ENCODE results near the gene ZSCAN5B.

The ZSCAN5B gene

DNA sequence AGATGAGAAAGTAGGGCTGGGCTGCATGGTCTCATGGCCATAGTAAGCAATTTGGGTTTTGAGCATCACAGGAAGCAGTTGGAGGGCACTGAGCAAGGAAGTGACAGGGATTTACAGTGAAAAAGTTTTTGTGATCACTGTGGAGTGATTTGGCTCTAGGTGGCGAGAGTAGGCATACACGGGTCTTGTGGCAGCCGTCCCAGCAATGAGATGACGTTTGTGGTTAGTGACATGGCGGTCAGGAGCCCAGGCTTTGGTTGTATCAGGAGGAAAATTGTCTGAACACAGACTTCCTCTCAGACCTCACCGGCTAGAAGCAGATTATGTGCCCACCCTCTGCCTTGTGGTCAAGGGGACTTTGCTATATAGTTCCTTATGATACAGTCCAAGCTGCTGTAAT, 53.2 kb downstream of the ZSCAN5B start:
- H3K4me3 Mint-ChIP-seq: no peak overlapping the region
- H3K27me3 Mint-ChIP-seq: no peaks in the 10 kb centered on the region
- peaks cover 40% of the 10 kb centered on the region for H3K4me1 Mint-ChIP-seq
- peaks cover 23% of the 10 kb centered on the region for H3K36me3 Mint-ChIP-seq
- ATAC-seq: no peak
- H3K9me3 Mint-ChIP-seq: no peaks in the 10 kb centered on the region
- H3K27ac Mint-ChIP-seq: no peak overlapping the region

GRCh38 chr19:56142897-56143434, 54.6 kb downstream of the ZSCAN5B start:
- H3K4me1 Mint-ChIP-seq: peaks cover 44% of the 10 kb centered on the region
- H3K27ac Mint-ChIP-seq: no peak overlapping the region
- H3K27me3 Mint-ChIP-seq: no peaks in the 10 kb centered on the region
- H3K36me3 Mint-ChIP-seq: peaks cover 10% of the 10 kb centered on the region
- no peak for ATAC-seq
- H3K4me3 Mint-ChIP-seq: no peak overlapping the region
- H3K9me3 Mint-ChIP-seq: no peaks in the 10 kb centered on the region

GRCh38 chr19:56142087-56142787, 55.3 kb downstream of the ZSCAN5B start:
- Mint-ChIP-seq H3K27ac (peak overlapping the region; percentile 89), H3K36me3 (peaks cover 2% of the 10 kb centered on the region), H3K4me3 (peak overlapping the region; percentile 85), H3K9me3 (no peaks in the 10 kb centered on the region), H3K27me3 (no peaks in the 10 kb centered on the region), H3K4me1 (peaks cover 44% of the 10 kb centered on the region)
- ATAC-seq: no peak

DNA sequence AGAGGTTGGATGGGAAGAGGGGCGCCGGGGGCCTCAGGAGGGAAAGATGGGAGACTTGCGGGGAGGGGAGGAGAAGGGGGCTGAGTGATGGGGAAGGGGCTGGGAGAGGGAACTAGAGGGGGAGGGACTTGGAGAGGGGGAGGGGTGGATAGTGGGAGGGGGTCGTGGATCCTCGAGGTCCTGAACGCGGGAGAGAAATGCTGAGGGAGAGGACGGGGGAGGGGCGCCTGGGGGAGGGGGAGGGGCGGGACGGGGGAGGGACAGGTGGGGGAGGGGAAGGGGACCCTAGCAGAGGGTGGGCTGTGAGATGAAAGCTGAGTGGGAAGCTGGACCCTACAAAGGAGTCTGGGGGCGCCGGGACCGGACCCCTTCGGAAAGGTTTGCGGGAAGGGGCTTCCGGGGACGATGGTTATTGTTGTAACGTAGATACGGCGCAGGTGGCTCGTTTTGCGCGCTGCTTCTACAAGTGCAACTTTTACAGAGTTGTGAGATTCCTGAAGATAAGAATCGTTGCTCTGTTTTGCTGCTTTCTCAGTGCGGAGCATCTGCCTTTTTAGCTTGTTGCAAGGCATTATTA, 56.1 kb downstream of the ZSCAN5B start:
- peak overlapping the region; percentile 89 for H3K27ac Mint-ChIP-seq
- H3K4me3 Mint-ChIP-seq: peak overlapping the region; percentile 85
- ATAC-seq: no peak
- peaks cover 44% of the 10 kb centered on the region for H3K4me1 Mint-ChIP-seq
- no peaks in the 10 kb centered on the region for H3K9me3 Mint-ChIP-seq
- H3K36me3 Mint-ChIP-seq: no peaks in the 10 kb centered on the region
- no peaks in the 10 kb centered on the region for H3K27me3 Mint-ChIP-seq

- Mint-ChIP-seq H3K27ac (peak within 1 kb of the TSS; percentile 89), H3K36me3 (no peaks in the 10 kb centered on the region), H3K4me3 (peak within 1 kb of the TSS; percentile 85), H3K27me3 (no peaks in the 10 kb centered on the region), H3K9me3 (no peaks in the 10 kb centered on the region), H3K4me1 (peaks cover 44% of the 10 kb centered on the region)
- ATAC-seq: peak; percentile 96
These were observed 56.8 kb downstream of the ZSCAN5B start, which contains the start of gene ZNF444 for GRCh38 chr19:56140583-56141416. ZNF444 (plus strand) TSS chr19:56141287; CDS start chr19:56146912, 5,625 bp downstream.

- Mint-ChIP-seq H3K36me3 (no peaks in the 10 kb centered on the region), H3K4me1 (peaks cover 44% of the 10 kb centered on the region), H3K27me3 (no peaks in the 10 kb centered on the region), H3K4me3 (peak overlapping the region; percentile 85), H3K9me3 (no peaks in the 10 kb centered on the region), H3K27ac (peak overlapping the region; percentile 89)
- no peak for ATAC-seq
These were observed 57.6 kb downstream of the ZSCAN5B start for GRCh38 chr19:56139847-56140582.
